Esophagus squamous epithelium (tissue), 4 donors: ENCODE results near the gene PNPLA2.

ENCODE experiments used
- CTCF ChIP-seq, 6 experiments: fragments of 450-650 bp in 4 of 6; fragments of 200-600 bp in 2 of 6; sonication (generic) in 2 of 6; IDR thresholded peaks; one replicate each; pipeline ENCODE4 v1.5.1; 2016 to 2019; ENCODE audit warnings: antibody characterized with exemption in 6 of 6, mild to moderate bottlenecking in 4 of 6, moderate library complexity in 4 of 6
- POLR2A ChIP-seq, 4 donors: fragments of 450-650 bp; IDR thresholded peaks; one replicate each; pipeline ENCODE4 v1.6.1; 2017; ENCODE audit warnings: antibody characterized with exemption in 4 of 4, mild to moderate bottlenecking in 4 of 4, moderate library complexity in 3 of 4

GRCh38 chr11:787084-787675, 31.5 kb upstream of the PNPLA2 start:
- TF ChIP-seq CTCF (IDR thresholded peaks at IDR 0.05), result no peak
- TF ChIP-seq POLR2A (IDR thresholded peaks at IDR 0.05), result no peak
